SK-N-SH (cell line): ENCODE results near the gene SLC22A7. TPM values are rescaled to one million over a fixed set of nuclear protein-coding genes. Genes with fewer than 3 reads are reported as not detected.
"Not testable (repeated sequence)": the region's sequence is repeated elsewhere in the genome, so short reads cannot be mapped to it uniquely, and the experiment has no call there.

ENCODE experiments used
- CTCF ChIA-PET: fragments of 300-600, 350-600 bp; formaldehyde crosslinking; extraction: SDS; loops from one replicate; lab custom pipeline; 2021; lab: Yijun Ruan, JAX
- POLR2A ChIA-PET: fragments of 350-600 bp; sonication (Branson Sonifier 250); formaldehyde crosslinking; extraction: SDS; loops from one replicate; lab custom pipeline; 2020; ENCODE audit warnings: antibody characterized with exemption, inconsistent platforms; lab: Yijun Ruan, JAX
- DNase-seq: peaks from one replicate; pipeline ENCODE4 v3.0.0; 2012
- H2AFZ ChIP-seq: fragments of 200-600 bp; sonication (generic); 2 replicates; pipeline ENCODE4 v1.8.1; 2016; ENCODE audit warnings: antibody characterized with exemption, mild to moderate bottlenecking, low read depth
- H3F3A ChIP-seq: fragments of 200-600 bp; sonication (generic); replicated peaks from 2 replicates; pipeline ENCODE3; 2016; ENCODE audit warnings: antibody characterized with exemption, mild to moderate bottlenecking; ENCODE audit not compliant: insufficient read depth
- H3K27ac ChIP-seq, 2 experiments: fragments of 200-500 bp in 1 of 2; fragments of 200-600 bp in 1 of 2; sonication (Bioruptor generic) in 1 of 2; sonication (generic), shearing (Covaris generic) in 1 of 2; 2 replicates each; pipeline versions ENCODE4 v1.5.1 to v1.6.1; 2014 to 2016; ENCODE audit warnings: low read depth in 2 of 2, inconsistent platforms in 1 of 2, low read length in 1 of 2, mild to moderate bottlenecking in 1 of 2, mixed read lengths in 1 of 2
- H3K27me3 ChIP-seq: fragments of 200-600 bp; sonication (generic), shearing (Covaris generic); 2 replicates; pipeline ENCODE4 v1.6.1; 2016; ENCODE audit warnings: mixed run types; ENCODE audit not compliant: insufficient read depth
- H3K36me3 ChIP-seq, 2 experiments: fragments of 200-500 bp in 1 of 2; fragments of 200-600 bp in 1 of 2; sonication (Bioruptor generic) in 1 of 2; sonication (generic) in 1 of 2; replicated peaks in 1 of 2; 2 replicates each; pipeline versions ENCODE3 to v1.5.1; 2014 to 2016; ENCODE audit warnings: low read length in 1 of 2, mild to moderate bottlenecking in 1 of 2; ENCODE audit not compliant: insufficient read depth in 2 of 2, control insufficient read depth in 1 of 2
- H3K4me1 ChIP-seq, 2 experiments: fragments of 200-500 bp in 1 of 2; fragments of 200-600 bp in 1 of 2; sonication (Bioruptor generic) in 1 of 2; sonication (generic), shearing (Covaris generic) in 1 of 2; 2 replicates each; pipeline versions ENCODE4 v1.5.1 to v1.6.1; 2014 to 2016; ENCODE audit warnings: low read depth in 1 of 2, low read length in 1 of 2, mixed run types in 1 of 2; ENCODE audit not compliant: insufficient read depth in 2 of 2, control insufficient read depth in 1 of 2
- H3K4me2 ChIP-seq: fragments of 200-600 bp; sonication (generic), shearing (Covaris generic); 2 replicates; pipeline ENCODE4 v1.6.1; 2017; ENCODE audit warnings: mixed run types
- H3K4me3 ChIP-seq, 2 experiments: fragments of 200-500 bp in 1 of 2; fragments of 200-600 bp in 1 of 2; sonication (Bioruptor generic) in 1 of 2; sonication (generic), shearing (Covaris generic) in 1 of 2; 2 replicates each; pipeline versions ENCODE4 v1.5.1 to v1.8.1; 2014 to 2016; ENCODE audit warnings: low read depth in 2 of 2, inconsistent platforms in 1 of 2, low read length in 1 of 2, mild to moderate bottlenecking in 1 of 2, mixed read lengths in 1 of 2, moderate library complexity in 1 of 2
- H3K79me2 ChIP-seq: fragments of 200-600 bp; sonication (generic); 2 replicates; pipeline ENCODE4 v1.8.1; 2017; ENCODE audit warnings: mild to moderate bottlenecking; ENCODE audit not compliant: insufficient read depth
- H3K9ac ChIP-seq: fragments of 200-600 bp; sonication (generic); 2 replicates; pipeline ENCODE4 v1.6.1; 2017; ENCODE audit warnings: mixed run types
- H3K9me2 ChIP-seq: fragments of 200-600 bp; sonication (generic); 2 replicates; pipeline ENCODE4 v1.6.1; 2017; ENCODE audit warnings: mixed run types
- H3K9me3 ChIP-seq: fragments of 200-600 bp; sonication (generic); 2 replicates; pipeline ENCODE4 v1.6.1; 2017; ENCODE audit warnings: mixed run types, mild to moderate bottlenecking, moderate library complexity
- H4K20me1 ChIP-seq: fragments of 200-600 bp; sonication (generic); 2 replicates; pipeline ENCODE4 v1.6.1; 2017; ENCODE audit warnings: mild to moderate bottlenecking, mixed run types; ENCODE audit not compliant: insufficient read depth
- CTCF ChIP-seq: fragments of 200-600 bp; sonication (generic); IDR thresholded peaks from 2 replicates; pipeline ENCODE4 v1.6.1; 2017; ENCODE audit warnings: antibody characterized with exemption, mild to moderate bottlenecking, moderate library complexity
- EP300 ChIP-seq, 2 experiments: IDR thresholded peaks; 2 replicates each; pipeline versions ENCODE4 v1.4.0 to v1.6.1; 2012; ENCODE audit warnings: borderline replicate concordance in 1 of 2, low read depth in 1 of 2, low read length in 1 of 2
- EZH2phosphoT487 ChIP-seq: fragments of 200-600 bp; sonication (generic); IDR thresholded peaks from 2 replicates; pipeline ENCODE4 v1.6.1; 2017; ENCODE audit warnings: low read depth, mixed run types, mild to moderate bottlenecking, antibody characterized with exemption, moderate library complexity, borderline replicate concordance
- FOSL2 ChIP-seq: IDR thresholded peaks from 2 replicates; pipeline ENCODE4 v1.4.0; 2012; ENCODE audit warnings: low read depth, mild to moderate bottlenecking, moderate library complexity, borderline replicate concordance
- FOXJ3 ChIP-seq: sonication (generic); formaldehyde crosslinking; IDR thresholded peaks from 2 replicates; pipeline ENCODE4 v1.5.1; 2020; ENCODE audit warnings: mild to moderate bottlenecking, missing genetic modification reagents
- FOXM1 ChIP-seq: IDR thresholded peaks from 2 replicates; pipeline ENCODE4 v1.4.0; 2012; ENCODE audit warnings: low read depth, mild to moderate bottlenecking
- GABPA ChIP-seq: IDR thresholded peaks from 2 replicates; pipeline ENCODE4 v1.4.0; 2012; ENCODE audit warnings: low read depth, mild to moderate bottlenecking
- MEF2A ChIP-seq: IDR thresholded peaks from 2 replicates; pipeline ENCODE4 v1.4.0; 2012; ENCODE audit warnings: low read depth, borderline replicate concordance
- NRF1 ChIP-seq: IDR thresholded peaks from 2 replicates; pipeline ENCODE4 v1.6.1; 2012; ENCODE audit warnings: low read depth, mild to moderate bottlenecking, low read length
- RFX5 ChIP-seq: IDR thresholded peaks from 2 replicates; pipeline ENCODE4 v1.6.1; 2012; ENCODE audit warnings: mild to moderate bottlenecking, improper control_type of control experiment, low read length
- RXRA ChIP-seq: IDR thresholded peaks from 2 replicates; pipeline ENCODE4 v1.4.0; 2012; ENCODE audit warnings: low read depth, mild to moderate bottlenecking, borderline replicate concordance
- SMC3 ChIP-seq: IDR thresholded peaks from 2 replicates; pipeline ENCODE4 v1.6.1; 2012; ENCODE audit warnings: low read depth, low read length, improper control_type of control experiment
- USF2 ChIP-seq: fragments of 150-350 bp; IDR thresholded peaks from 2 replicates; pipeline ENCODE4 v1.6.1; 2017; ENCODE audit warnings: antibody characterized with exemption, low read length, low read depth, borderline replicate concordance
- WGBS: methylation state at CpG from one replicate; pipeline ENCODE4 v1.1.6; 2017; ENCODE audit warnings: low lambda C conversion rate; 5-methylcytosine and 5-hydroxymethylcytosine counted together
- polyA plus RNA-seq, 3 experiments: library from polyadenylated mRNA; depleted of rRNA; stranded (reverse); fragments of >200 nt; gene quantifications; 2 replicates each; pipeline ENCODE4 v1.2.3, GENCODE V29; 2012
- TF ChIP-seq, protein P1 (sequence below): IDR thresholded peaks from 2 replicates; pipeline ENCODE4 v1.4.0; 2012; ENCODE audit warnings: low read depth, borderline replicate concordance

The SLC22A7 gene
- polyA plus RNA-seq, 1 of the 3 experiments (the other 2 are of a cell fraction): not detected

- Histone ChIP-seq H3K36me3 (peaks cover 43 to 73% of the 10 kb centered on the region in 2 experiments), H3K9ac (no peak overlapping the region), H3K4me1 (no peaks in the 10 kb centered on the region), H3K4me2 (no peak overlapping the region), H3K9me3 (no peaks in the 10 kb centered on the region), H4K20me1 (no peaks in the 10 kb centered on the region), H3K27me3 (no peaks in the 10 kb centered on the region), H3K4me3 (no peak overlapping the region), H2AFZ (no peak overlapping the region), H3F3A (no peaks in the 10 kb centered on the region), H3K79me2 (no peaks in the 10 kb centered on the region), H3K27ac (no peak overlapping the region), H3K9me2 (no peaks in the 10 kb centered on the region)
- TF ChIP-seq, protein P1, sequence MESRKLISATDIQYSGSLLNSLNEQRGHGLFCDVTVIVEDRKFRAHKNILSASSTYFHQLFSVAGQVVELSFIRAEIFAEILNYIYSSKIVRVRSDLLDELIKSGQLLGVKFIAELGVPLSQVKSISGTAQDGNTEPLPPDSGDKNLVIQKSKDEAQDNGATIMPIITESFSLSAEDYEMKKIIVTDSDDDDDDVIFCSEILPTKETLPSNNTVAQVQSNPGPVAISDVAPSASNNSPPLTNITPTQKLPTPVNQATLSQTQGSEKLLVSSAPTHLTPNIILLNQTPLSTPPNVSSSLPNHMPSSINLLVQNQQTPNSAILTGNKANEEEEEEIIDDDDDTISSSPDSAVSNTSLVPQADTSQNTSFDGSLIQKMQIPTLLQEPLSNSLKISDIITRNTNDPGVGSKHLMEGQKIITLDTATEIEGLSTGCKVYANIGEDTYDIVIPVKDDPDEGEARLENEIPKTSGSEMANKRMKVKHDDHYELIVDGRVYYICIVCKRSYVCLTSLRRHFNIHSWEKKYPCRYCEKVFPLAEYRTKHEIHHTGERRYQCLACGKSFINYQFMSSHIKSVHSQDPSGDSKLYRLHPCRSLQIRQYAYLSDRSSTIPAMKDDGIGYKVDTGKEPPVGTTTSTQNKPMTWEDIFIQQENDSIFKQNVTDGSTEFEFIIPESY: no peak
- no peak for TF ChIP-seq NRF1
- no peak for TF ChIP-seq USF2
- no peak for TF ChIP-seq RFX5
- no peak for TF ChIP-seq SMC3
- no peak for TF ChIP-seq CTCF
- no peak for TF ChIP-seq GABPA
- TF ChIP-seq FOXJ3 (CRISPR knock-in tag): no peak
- no peak for TF ChIP-seq MEF2A
- no peak for TF ChIP-seq EP300 (IDR thresholded peaks at IDR 0.05; ENCODE audit: borderline replicate concordance in 1 of 2, low read depth in 1 of 2, low read length in 1 of 2)
- CTCF ChIA-PET: no interaction called here
- no peak for DNase-seq
- POLR2A ChIA-PET: no interaction called here
- 75% methylated on average over 3 of the region's 3 CpGs for WGBS
Measured at GRCh38 chr6:43347021-43347420, 49.0 kb downstream of the SLC22A7 start.

DNA sequence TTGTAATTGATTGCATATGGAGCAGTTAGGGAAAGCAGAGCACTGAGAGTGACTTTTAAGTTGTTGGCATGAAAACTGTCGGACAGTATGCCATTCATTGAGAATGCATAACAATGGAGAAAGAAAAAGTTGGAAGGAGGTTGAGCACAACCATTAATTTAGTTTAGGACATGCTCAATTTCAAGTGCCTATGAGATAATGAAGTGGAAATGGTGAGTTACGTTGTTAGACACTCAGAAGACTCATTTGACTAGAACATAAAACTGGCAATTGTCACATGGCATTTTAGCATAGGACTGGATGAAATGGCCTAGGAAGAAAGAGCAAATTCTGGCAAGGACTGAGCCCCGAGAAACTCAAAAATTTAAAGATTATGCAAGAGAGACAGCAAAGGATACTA is 49.4 kb downstream of the SLC22A7 start:
- no peak overlapping the region for H3K9ac ChIP-seq
- no peak overlapping the region for H2AFZ ChIP-seq
- H3K9me3 ChIP-seq: no peaks in the 10 kb centered on the region
- DNase-seq: no peak
- WGBS: 93% methylated on average over 3 of the region's 3 CpGs
- H3F3A ChIP-seq: no peaks in the 10 kb centered on the region
- no peaks in the 10 kb centered on the region for H3K79me2 ChIP-seq
- H3K9me2 ChIP-seq: no peaks in the 10 kb centered on the region
- POLR2A ChIA-PET: no interaction called here
- H3K27me3 ChIP-seq: no peaks in the 10 kb centered on the region
- H3K36me3 ChIP-seq: peaks cover 43 to 69% of the 10 kb centered on the region in 2 experiments
- no peaks in the 10 kb centered on the region for H4K20me1 ChIP-seq
- no peak overlapping the region for H3K27ac ChIP-seq
- CTCF ChIA-PET: no interaction called here
- H3K4me1 ChIP-seq: no peaks in the 10 kb centered on the region
- H3K4me3 ChIP-seq: no peak overlapping the region
- H3K4me2 ChIP-seq: no peak overlapping the region
- TF ChIP-seq RFX5 (no peak), FOXM1 (no peak), FOSL2 (no peak), GABPA (no peak), RXRA (no peak), EZH2phosphoT487 (no peak), NRF1 (no peak)

GRCh38 chr6:43351951-43352350 is 53.9 kb downstream of the SLC22A7 start:
- H3K9me3 ChIP-seq, DNase-seq, CTCF ChIA-PET, H3K79me2 ChIP-seq, H2AFZ ChIP-seq, H4K20me1 ChIP-seq, H3K9me2 ChIP-seq, H3K4me2 ChIP-seq, H3K4me1 ChIP-seq, H3F3A ChIP-seq, POLR2A ChIA-PET, H3K9ac ChIP-seq, H3K27ac ChIP-seq, H3K4me3 ChIP-seq, H3K27me3 ChIP-seq: not testable (repeated sequence)
- 90% methylated on average over 5 of the region's 5 CpGs for WGBS
- peaks cover 54 to 55% of the 10 kb centered on the region in 2 experiments for H3K36me3 ChIP-seq
